GM21447 (cell line): Measurements from ENCODE around the gene OGFOD1.

ENCODE experiments used
- ATAC-seq: cut with Tn5 transposase; IDR thresholded peaks from one replicate; pipeline ENCODE4 v1.9.1; 2021; ENCODE audit not compliant: unreplicated experiment

The OGFOD1 gene

DNA sequence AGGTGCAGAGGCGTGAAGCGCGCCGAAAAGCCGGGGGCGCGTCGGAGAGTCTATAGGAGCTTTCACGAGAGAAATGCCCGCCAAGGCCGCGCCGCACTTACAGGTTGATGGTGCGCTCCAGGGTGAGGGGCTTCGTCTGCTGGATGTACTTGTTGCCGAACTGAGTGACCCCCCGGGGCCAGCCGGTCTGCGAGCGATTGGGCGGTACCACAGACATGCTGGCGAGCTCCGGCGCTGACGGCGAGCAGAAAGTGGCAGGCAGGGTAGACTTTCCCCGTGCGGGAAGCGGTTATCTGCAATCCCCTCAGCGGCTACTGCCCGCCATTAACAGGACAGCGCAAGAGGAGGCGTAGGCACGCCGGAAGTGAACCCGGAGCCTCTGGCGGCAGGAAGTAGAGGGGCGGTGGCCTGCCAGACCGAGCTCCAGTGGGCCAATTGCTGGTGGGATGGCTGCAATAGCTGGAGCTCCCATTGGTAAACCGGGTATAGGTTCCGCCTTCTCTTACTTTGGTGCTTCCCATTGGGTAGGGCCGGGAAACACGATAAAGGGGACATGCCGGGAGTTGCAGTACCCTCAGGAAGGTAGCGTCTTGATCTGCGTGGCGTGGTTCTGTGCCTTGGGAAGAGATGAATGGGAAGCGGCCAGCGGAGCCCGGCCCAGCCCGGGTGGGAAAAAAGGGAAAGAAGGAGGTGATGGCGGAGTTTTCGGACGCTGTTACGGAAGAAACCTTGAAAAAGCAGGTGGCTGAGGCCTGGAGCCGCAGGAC is at the start of gene OGFOD1, which contains the start of gene NUDT21:
OGFOD1 (plus strand) TSS at position 569 of the 767 bp plus-strand sequence; CDS start at position 628, 59 bp downstream.
NUDT21 (minus strand) TSS at position 347 of the 767 bp plus-strand sequence; CDS start at position 217, 130 bp downstream.
- ATAC-seq, result peak; percentile 97

DNA sequence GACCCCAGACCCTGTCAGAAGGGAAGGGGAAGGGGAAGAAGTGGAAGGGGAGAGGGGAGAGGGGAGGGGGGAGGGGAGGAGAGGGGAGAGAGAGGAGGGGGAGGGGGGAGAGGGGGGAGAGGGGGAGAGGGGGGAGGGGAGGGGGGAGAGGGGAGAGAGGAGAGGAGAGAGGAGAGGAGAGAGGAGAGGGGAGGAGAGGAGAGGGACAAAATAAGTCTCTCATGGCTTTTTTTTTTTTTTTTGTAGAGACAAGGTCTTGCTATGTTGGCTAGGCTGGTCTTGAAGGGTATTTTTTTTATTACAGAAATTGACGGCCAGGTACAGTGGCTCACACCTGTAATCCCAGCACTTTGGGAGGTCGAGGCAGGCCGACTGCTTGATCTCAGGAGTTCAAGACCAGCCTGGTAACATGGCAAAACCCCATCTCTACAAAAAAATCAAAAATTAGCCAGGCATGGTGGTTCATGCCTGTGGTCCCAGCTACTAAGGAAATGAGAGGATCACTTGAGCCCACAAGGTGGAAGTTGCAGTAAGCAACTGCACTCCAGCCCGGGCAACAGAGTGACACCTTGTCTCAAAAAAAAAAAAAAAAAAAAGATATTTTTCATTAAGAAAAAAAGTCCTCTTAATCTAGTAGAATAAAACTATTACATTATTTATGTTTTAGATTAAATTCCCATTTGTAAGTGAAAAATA is 45.2 kb upstream of the OGFOD1 start:
- no peak for ATAC-seq

DNA sequence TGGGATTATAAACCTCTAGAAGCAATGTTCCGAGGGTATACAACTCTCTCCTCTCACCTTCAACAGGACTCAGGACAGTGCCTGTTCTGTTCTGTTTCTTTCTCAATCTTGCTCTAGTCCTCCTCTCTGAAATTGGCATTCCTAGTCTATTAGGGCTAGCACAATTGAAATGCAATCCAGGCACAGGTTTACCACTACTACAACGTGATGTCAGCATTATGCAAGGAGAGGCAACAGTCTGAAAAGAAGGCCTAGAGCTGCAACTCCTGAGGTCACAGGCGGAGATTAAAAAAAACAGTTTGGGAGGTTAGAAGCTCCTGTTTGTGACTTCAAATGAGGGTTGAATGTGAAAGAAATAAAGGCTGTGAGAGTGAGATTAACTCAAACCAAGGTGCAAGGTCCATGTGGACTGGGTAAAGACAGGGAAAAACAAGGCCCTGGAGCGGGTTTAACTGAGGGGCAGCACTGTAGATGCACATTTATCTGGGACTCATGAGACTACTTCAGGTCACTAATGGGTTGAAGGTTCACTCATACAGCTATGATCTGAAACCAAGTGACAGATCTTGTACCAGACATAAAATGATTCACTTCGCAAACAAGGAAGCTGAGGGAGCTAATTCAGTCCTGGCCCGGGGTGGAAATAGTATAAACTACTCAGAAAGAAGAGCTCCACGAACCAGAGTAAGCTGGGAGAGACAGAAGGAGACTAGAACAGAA is 42.8 kb upstream of the OGFOD1 start:
- ATAC-seq, result no peak

DNA sequence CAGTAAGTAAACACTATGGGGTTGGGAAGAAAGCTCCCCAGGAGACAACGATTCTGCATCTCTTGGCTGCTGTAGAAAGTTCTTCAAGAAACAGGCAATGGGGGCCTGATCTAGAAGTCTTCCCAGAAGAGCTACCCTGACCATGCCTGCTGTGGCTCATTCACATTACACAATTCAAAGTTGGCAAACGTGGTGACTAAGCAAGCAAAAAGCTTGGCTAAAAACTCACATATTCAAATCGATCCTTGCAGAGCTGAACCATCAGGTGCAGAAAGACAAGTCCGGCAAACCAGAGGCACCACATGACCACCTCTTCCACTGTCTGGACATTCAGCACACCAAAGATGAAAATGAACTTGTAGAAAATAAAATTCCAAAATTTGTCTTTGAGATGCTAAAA is 42.2 kb upstream of the OGFOD1 start:
- ATAC-seq, result no peak

DNA sequence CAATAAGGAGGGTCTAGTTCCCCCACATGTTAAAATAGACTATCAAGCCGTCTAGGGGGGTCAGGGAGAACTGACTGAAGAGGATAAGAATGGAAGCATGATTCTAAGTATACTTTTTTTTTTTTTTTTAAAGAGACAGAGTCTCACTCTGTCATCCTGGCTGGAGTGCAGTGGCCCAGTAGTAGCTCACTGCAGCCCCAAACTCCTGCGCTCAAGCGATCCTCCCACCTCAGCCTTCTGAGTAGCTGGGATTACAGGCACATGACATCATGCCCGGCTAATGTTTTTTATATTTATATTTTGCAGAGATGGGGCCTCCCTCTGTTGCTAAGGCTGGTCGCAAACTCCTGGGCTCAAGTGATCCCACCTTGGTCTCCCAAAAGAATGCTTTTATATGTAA is 40.2 kb upstream of the OGFOD1 start:
- ATAC-seq, result no peak

DNA sequence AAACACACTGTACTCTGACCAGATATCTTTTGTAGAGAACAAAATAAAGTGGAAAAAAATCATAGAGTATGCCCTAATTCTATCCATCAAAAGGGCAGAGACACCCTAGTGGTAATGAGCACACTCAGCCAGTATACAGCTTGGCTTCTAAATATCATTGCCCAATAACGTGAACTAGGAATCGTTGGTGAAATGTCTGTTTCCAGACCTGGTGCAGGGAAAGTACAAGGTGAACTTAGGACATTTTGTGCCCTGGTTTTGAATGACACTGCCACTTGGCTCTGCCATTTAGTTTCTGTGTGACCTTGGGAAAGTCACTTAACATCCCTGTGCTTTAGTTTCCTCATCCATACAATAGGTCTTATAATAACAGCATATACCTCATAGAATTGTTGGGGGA is 39.7 kb upstream of the OGFOD1 start:
- no peak for ATAC-seq

DNA sequence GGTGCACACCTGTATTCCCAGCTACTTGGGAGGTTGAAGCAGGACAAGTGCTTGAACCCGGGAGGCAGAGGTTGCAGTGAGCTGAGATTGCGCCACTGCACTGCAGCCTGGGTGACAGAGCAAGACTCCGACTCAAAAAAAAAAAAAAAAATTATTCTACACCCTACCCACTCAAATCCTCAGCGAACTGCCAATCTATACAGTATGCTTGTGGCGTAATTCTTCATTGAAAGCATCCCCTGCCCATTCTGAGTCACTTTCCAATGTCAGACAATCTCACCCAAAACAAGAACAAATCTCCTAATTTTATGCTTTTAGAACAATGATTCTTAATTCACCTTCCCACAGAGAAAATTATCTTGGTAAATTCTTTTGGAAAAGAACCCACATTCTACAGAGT is 38.0 kb upstream of the OGFOD1 start:
- ATAC-seq, result no peak

DNA sequence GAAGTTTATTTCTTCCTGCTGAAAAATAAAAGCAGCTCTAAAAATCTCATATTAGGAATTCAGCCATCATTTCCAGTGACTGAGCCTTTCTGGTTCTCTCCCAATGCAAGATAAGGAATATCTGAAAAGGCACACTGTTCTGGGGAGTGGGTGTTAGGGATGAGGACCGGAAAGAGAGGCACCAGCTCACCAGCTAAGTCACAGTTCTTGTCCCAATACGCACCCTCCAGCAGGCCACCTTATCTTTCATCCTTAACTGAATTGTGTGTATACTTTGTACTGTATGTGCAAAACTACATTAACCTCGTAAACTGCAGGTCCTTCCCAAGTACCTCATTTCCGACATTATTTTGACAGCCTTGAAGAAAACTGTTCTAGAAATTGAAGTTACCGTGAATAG is 37.0 kb upstream of the OGFOD1 start:
- no peak for ATAC-seq

DNA sequence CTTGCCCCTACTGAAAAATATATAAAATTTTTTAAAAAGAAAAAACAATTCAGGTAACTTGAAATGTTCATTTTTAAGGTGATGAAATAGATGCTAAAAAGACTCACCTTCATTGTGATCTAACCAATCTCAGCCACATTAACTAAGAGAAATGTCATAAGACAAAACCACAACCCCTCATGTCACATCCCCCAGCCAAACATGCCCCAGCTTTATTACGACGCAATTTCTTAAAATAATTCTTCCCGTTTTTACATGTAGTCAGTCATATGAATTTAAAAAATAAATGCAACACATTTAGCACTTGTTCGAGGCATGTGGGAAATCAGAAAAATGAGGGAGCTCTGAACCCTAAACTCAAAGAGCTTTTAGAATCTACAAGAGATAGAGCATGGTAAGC is 35.5 kb upstream of the OGFOD1 start:
- no peak for ATAC-seq

DNA sequence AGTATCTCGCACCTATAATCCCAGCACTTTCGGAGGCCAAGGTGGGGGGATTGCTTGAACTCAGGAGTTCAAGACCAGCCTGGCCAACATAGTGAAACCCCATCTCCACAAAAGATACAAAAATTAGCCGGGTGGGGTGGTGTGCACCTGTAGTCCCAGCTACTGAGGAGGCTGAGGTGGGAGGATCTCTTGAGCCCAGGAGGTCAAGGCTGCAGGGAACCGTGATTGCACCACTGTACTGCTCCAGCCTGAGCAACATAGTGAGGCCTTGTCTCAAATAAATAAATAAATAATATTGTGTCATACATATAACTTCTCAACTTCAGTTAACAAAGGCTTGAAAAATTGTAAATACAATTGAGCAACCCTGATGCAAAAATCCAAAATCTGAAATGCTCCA is 34.2 kb upstream of the OGFOD1 start:
- no peak for ATAC-seq

DNA sequence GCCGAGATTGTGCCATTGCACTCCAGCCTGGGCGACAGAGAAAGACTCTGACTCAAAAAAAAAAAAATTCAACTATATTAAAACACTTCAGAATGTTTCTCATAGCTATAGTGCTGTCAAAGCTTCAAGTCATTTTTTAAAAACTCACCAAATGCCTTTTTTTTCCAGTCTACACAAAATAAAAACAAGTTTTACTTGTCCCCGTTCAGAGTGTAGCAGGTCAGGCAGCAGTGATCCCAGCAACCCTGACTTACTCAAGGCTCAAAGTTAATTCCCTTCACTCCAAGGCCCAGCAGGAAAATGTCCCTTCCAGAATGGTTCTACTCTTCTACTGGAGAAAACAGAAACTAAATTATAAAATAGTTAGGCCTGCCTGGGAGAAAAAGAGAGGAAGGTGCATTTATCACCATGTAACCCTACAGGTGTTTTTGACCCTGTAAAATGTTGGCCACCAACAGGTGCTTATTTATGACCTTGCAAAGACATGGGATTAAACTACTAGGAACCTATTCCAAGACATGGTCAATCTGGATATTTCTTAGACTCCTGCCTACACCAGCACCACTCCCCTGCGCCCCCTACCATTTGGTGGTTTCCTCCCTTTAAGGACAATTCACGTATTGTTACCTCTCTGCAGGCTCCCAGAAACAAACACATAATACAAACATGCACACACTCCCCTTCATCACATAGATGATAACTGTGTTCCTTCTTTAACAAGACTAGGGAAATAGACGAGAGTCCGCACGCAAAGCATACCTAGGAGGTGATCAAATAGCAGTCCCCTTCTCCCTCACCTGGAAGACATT is 31.4 kb upstream of the OGFOD1 start:
- no peak for ATAC-seq

DNA sequence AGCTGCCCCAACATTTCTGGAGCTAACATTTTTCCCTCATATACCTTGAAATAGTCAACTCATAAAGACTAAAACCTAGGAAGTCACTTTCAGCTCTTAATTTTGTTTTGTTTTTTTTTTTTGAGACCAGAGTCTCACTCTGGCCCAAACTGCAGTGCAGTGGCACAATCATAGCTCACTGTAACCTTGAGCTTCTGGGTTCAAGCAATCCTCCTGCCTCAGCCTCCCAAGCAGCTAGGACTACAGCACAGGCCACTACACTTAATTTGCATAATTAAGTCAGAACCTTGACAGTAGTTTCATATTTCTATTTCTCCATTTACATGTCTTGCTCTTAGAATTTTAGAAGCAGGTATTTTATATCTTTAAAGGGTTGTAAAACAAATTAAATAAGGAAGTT is 30.7 kb upstream of the OGFOD1 start:
- no peak for ATAC-seq

DNA sequence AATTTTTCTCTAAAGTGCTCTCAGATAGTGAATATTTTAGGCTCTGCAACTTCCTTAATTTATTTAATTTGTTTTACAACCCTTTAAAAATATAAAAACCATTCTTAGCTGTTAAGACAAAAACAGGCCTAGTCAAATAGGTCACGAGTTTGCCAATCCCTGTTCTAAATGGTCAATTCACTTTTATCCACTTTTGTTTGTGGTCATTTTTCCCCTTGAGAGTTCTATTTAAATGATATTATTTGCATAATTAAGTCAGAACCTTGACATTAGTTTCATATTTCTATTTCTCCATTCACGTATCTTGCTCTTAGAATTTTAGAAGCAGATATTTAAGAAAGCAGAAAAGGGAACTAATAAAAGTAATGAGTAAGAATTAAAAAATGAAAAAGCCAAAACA is 30.0 kb upstream of the OGFOD1 start:
- no peak for ATAC-seq

DNA sequence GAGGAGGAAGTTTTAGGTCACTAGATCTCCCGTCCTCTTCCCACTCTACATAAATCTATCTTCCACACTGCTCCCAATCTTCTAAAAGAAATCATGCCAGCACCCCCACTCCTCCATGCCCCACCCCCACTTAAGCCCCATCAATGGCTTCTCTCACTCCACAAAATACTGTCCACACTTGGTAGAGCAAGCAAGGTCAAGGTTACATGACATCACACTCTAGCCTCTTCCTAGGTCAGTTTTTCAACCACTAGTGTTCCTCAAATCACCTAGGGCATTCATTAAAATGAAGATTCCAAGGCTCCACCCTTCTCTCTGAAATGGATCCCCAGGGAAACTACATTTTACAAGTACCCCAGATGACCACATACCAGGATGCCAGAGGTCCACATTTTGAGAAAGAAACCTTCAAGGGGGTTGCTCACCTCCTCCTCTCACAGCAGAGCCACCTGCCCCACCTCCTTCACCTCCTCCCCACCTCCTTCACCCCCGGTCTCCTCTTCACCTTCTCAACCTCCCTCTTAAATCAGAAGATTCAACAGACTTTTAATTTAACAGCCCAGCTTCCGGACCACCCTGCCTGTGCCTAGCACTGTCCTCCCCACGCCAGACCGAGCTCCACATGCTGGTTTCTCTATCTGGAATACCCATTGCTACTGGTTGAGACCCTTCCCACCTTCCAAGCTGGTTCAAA is 29.2 kb upstream of the OGFOD1 start:
- ATAC-seq, result no peak

DNA sequence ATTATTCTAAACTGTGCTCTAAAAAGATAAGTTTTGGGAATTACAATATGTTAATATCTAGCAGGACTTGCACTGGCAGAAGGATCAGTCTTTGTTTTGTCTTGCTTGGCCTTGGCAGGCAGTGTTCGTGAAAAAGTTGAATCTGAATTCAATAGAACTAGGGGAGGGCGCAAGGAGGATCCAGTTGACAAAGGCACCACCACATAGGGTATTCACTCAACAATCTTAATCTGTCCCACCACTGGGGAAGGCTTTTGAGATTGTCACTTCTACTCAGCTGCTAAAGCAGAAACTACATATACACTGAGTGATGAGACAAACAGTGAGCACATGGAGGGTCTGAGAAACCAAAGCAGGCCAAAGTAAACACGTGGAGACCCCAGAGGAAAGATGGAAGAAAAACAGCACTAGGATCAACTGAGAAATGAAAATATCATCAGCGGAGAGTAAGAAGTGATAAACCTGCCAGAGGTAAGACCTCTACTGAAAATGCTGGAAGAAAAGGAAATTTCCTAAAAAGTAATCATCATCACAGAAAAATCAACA is 28.4 kb upstream of the OGFOD1 start:
- ATAC-seq, result no peak

DNA sequence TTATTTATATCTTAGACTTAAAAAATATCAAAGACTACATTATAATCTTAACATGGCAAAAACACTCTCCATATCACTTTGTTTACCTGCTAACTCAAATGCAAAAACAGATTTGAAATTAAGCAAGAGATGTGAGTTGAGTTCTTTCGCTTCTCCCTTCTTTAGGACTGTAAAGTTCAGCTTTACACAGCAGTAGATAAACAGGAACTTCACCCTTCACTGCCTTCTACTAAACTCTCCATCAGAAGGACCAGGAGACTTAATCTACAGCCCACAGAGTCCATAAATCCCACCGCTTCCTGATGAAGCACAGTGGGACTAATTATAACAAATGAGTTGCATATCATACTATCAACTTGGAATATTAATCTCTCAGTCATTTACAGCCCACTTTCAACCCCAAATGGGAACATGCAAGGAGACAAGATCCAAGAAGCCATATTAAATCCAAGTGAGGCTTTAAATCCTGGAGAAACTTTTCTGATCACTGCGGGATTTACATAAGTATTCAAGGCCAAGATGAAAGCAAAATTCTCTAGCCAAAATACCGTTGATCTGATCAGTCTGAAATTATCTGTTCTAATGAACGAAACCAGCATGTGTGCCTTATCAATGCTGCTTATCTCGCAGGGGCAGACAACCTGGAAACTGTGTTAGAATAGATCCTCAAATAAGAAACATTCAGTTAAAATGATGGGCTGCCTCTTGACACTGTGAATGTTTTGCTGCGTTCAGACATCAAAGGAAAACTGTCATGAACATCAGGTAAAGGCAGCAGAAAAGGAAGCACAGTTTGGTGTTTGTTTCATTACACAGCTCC is 27.6 kb upstream of the OGFOD1 start:
- no peak for ATAC-seq

DNA sequence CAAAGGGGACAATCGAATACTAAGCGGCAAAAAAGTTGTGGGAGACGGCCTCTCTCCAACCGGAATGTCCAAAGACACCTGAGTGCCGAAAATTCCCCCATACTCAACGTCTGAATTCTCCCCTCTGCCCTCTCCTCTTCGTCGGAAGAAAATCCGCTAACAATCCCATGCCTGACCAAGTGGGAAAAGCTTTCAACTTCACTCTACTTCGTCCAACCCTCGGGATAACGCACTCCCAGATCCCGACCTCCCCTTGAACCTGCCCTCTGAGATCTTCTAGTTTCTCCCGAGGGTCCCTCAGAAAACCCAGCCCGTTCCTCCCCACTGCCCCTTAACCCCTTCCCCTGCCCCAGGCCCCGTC is 27.0 kb upstream of the OGFOD1 start:
- no peak for ATAC-seq

DNA sequence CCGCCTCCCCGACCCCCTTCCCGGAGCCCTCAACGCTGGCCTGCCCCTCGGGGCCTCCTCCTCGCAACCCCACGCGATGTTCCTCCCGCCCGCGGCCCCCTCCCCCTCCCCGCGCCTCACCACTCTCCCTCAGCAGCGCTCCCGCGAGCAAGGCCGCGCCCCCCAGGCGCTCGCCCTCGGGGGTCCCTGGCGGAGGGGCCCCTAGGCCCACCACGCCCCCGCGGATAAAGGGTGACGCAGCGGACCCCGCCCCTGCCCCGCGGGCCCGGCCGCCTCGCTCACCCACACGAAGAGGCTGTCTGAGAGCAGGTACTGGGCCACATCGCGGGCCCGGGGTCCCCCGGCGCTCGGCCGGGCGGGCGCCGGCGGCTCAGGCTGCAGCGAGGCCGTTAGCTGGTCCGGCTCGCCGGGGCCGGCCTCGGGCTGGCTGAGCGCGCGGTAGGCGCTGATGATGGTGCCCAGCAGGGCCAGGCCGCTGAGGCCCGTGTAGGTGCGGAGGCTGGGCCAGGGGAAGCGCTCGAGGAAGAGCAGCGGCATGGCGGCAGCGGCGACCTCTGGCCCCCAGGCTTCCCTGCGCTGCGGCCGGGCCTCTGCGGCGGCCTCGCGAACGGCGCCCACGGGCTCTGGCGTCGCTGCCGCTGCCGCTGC is 26.4 kb upstream of the OGFOD1 start:
- ATAC-seq, result peak; percentile 26

DNA sequence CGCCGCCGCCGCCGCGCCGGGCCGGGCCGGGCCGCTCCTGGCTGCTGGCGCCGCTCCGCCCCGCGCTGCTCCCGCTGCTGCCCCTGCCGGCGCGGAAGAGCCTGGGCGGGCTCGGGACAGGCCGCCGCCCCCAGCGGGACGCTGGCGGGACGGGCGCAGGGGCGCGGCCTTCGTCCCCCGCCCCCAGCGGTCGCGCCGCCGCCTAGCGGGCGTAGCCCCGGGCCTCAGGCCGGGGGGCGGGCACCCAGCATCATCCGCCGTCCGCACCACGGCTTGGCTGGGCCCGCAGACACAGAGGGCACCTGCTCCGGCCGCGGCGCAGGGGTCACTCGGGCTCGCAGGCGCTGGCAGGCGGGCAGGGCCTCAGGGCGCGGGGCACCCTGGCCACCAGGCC is 25.9 kb upstream of the OGFOD1 start, which contains the start of gene AMFR:
AMFR (minus strand) TSS at position 107 of the 394 bp plus-strand sequence. CDS start 218 bp downstream, outside the sequence.
- peak; percentile 60 for ATAC-seq
